ENCODE results near the gene WDR93. TPM values are rescaled to one million over a fixed set of nuclear protein-coding genes. Genes with fewer than 3 reads are reported as not detected.

The WDR93 gene
- total RNA-seq, 2 experiments from 2014 or later, result not detected

DNA sequence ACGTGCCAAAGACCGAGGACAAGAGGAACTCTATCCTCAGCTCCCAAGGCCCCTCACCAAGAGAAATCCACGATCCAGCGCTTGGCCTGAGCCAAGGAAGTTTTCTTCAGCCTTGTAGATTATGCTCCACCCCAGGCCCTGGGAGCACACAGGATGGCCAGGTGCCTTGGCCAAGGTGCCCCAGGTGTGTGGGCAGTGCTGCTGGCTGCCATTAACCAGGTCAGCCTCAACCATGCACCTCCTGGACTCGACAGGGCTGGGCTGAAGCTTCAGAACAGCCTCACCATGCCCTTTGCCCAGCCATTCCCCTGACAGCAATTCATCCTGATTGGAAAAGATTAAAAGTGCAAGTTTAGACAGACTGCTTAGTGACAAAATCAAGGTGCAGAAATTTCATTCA is 71.3 kb downstream of the WDR93 start:
- peaks cover 5% of the 10 kb centered on the region for H3K27me3 Mint-ChIP-seq
- CTCF ChIA-PET, result interaction anchor here (0.8 to 5.1 kb wide), 17 partner anchors 9 to 325 kb away, joined by 3 to 70 read pairs (median 9); partner anchors contain the start of gene MESP1
- H3K4me3 Mint-ChIP-seq, result no peak overlapping the region
- H3K27ac Mint-ChIP-seq, result no peak overlapping the region
- no peaks in the 10 kb centered on the region for H3K9me3 Mint-ChIP-seq
- intact Hi-C loops (cut with micrococcal nuclease), result loop anchor here (5.0 kb wide), 1 partner anchor 110 kb away; no protein-coding TSS in a partner anchor
- no peaks in the 10 kb centered on the region for H3K4me1 Mint-ChIP-seq (ENCODE audit: low read depth)
- ATAC-seq (no peak), DNase-seq (no peak)
- TF ChIP-seq, protein P1, sequence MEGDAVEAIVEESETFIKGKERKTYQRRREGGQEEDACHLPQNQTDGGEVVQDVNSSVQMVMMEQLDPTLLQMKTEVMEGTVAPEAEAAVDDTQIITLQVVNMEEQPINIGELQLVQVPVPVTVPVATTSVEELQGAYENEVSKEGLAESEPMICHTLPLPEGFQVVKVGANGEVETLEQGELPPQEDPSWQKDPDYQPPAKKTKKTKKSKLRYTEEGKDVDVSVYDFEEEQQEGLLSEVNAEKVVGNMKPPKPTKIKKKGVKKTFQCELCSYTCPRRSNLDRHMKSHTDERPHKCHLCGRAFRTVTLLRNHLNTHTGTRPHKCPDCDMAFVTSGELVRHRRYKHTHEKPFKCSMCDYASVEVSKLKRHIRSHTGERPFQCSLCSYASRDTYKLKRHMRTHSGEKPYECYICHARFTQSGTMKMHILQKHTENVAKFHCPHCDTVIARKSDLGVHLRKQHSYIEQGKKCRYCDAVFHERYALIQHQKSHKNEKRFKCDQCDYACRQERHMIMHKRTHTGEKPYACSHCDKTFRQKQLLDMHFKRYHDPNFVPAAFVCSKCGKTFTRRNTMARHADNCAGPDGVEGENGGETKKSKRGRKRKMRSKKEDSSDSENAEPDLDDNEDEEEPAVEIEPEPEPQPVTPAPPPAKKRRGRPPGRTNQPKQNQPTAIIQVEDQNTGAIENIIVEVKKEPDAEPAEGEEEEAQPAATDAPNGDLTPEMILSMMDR (IDR thresholded peaks at IDR 0.05), result no peak
- H3K36me3 Mint-ChIP-seq (ENCODE audit: low read depth), result no peaks in the 10 kb centered on the region
- POLR2A ChIA-PET, result interaction anchor here (0.9 kb wide), 1 partner anchor 113 kb away, joined by 3 read pairs; no protein-coding TSS in a partner anchor

DNA sequence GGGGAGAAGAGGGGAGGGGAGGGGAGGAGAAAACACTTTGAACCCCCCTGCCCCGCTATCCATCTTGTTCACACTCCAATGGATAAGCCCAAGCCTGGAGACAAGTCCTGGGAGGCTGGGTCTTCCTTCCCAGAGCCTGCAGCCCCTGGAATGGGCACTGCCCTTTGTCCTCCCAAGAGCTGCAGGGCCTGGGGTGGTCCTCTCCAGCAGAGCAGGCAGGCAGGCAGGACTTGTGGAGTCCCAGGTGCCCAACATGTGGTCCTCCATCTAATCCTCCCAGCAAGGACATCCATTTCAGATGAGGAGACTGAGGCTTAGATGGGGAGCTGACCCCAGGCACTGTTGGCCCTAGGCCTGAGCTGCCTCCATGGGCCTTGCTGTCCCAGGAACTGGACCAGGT is 75.1 kb downstream of the WDR93 start:
- Mint-ChIP-seq H3K27ac (no peak overlapping the region), H3K36me3 (ENCODE audit: low read depth) (no peaks in the 10 kb centered on the region), H3K9me3 (no peaks in the 10 kb centered on the region), H3K4me3 (no peak overlapping the region), H3K27me3 (no peaks in the 10 kb centered on the region), H3K4me1 (ENCODE audit: low read depth) (no peaks in the 10 kb centered on the region)
- POLR2A ChIA-PET, result no interaction called here
- no peak for ATAC-seq
- intact Hi-C loops (cut with micrococcal nuclease), result no loop called here
- no peak for DNase-seq
- CTCF ChIA-PET, result no interaction called here
- TF ChIP-seq, protein P1 (IDR thresholded peaks at IDR 0.05), result no peak

DNA sequence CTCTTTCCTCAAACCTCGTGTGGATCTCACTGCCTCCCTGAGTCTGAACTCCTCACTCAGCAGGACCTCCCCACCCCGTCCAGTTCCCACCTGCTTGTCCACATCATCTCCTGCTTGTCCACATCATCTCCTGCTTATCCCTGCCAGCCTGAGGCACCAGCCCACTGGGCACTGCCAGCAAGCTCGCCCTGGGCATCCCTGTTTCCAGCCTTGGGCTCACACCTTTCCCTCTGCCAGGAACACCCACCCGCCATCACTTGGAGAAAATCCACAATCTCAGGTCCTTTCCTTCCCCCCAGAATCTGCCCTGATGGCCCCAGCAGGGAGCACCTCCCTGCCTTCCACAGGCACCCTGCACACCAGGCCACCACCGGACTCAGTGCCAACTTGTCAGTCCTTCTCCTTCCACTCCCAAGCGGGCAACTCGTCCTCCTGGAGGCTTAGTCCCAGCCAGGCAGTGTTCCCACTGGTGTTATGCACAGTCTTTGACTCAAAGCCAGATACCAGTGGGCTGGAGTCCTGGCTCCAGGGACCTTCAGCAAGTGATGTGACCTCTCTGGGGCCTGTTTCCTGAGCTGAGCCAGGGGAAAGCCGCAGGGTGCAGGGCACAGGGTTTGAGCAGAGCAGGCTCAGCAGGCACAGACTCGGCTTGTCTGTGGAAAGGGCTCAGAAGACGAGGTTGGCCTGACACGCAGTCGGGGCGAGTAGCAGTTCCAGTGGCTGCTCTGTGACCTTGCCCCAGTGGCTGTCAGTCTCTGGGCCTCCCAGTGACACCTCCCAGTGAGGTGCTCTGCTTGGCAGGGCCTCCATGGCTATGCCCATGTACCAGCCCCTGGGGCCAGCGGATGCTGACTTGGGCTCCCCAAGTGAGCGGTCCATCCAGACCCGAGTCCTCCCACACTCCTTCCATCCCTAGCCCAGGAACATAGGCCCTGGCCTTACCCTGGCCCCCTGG is 76.0 kb downstream of the WDR93 start:
- TF ChIP-seq, protein P1 (IDR thresholded peaks at IDR 0.05), result no peak
- H3K4me3 Mint-ChIP-seq, result no peak overlapping the region
- POLR2A ChIA-PET, result no interaction called here
- no peaks in the 10 kb centered on the region for H3K36me3 Mint-ChIP-seq (ENCODE audit: low read depth)
- no peaks in the 10 kb centered on the region for H3K9me3 Mint-ChIP-seq
- CTCF ChIA-PET, result no interaction called here
- H3K4me1 Mint-ChIP-seq (ENCODE audit: low read depth), result no peaks in the 10 kb centered on the region
- no peak for ATAC-seq
- no peak for DNase-seq
- no peak overlapping the region for H3K27ac Mint-ChIP-seq
- H3K27me3 Mint-ChIP-seq, result no peaks in the 10 kb centered on the region
- intact Hi-C loops (cut with micrococcal nuclease), result no loop called here

DNA sequence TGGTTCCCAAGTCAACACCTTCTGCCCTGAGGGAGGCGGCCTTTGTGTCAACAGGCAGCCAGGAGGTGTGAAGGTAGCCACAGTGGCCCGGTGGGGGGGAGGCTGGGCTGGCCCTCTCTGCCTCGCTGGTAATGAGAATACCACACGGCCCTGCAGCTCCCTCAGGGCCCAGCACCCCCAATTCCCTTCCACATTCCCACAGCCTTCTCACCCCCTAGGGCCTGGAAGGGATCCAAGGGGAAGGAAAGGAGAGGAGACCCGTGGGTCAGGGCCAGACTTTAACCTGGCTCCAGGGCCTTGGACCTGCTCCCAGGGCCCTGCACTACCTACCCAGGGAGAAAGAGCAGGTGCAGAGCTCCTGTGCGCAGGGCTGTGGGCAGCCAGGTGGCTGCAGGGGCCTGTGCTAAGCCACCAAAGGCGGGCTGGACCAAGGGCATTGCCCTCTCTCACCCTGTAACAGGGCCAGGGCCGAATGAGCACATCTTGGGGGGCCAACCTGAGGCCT is 76.9 kb downstream of the WDR93 start:
- Mint-ChIP-seq H3K36me3 (ENCODE audit: low read depth) (no peaks in the 10 kb centered on the region), H3K9me3 (no peaks in the 10 kb centered on the region), H3K27ac (no peak overlapping the region), H3K27me3 (no peaks in the 10 kb centered on the region), H3K4me3 (no peak overlapping the region), H3K4me1 (ENCODE audit: low read depth) (no peaks in the 10 kb centered on the region)
- TF ChIP-seq, protein P1 (IDR thresholded peaks at IDR 0.05), result no peak
- POLR2A ChIA-PET, result no interaction called here
- CTCF ChIA-PET, result no interaction called here
- no peak for DNase-seq
- intact Hi-C loops (cut with micrococcal nuclease), result no loop called here
- no peak for ATAC-seq

DNA sequence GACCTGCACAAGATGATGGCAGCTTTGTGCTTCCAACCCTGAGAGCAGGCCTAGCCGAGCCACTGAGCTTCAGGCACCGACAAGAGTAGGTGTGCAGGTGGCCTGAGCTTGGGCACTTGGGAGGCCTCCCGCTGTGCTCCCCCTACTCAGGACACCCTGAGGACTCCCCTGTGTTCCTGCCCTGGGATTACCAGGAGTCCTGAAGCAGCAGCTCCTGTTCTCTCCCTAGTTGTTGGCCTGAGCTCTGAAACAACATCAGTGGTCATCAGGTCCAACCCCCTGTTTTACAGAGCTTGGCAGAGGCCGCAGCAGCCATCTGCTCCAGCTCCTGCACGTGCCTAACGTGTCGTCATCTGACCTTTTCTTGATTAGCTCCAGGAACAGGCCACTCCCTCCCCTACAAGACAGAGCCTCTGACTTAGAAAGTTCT is 77.5 kb downstream of the WDR93 start:
- no peak overlapping the region for H3K4me3 Mint-ChIP-seq
- DNase-seq (no peak), ATAC-seq (no peak)
- TF ChIP-seq, protein P1 (IDR thresholded peaks at IDR 0.05), result no peak
- H3K27ac Mint-ChIP-seq, result no peak overlapping the region
- CTCF ChIA-PET, result no interaction called here
- POLR2A ChIA-PET, result no interaction called here
- H3K9me3 Mint-ChIP-seq, result no peaks in the 10 kb centered on the region
- H3K4me1 Mint-ChIP-seq (ENCODE audit: low read depth), result no peaks in the 10 kb centered on the region
- no peaks in the 10 kb centered on the region for H3K27me3 Mint-ChIP-seq
- H3K36me3 Mint-ChIP-seq (ENCODE audit: low read depth), result no peaks in the 10 kb centered on the region
- intact Hi-C loops (cut with micrococcal nuclease), result no loop called here

Data from activated CD8-positive, alpha-beta T cell treated with anti-CD3 and anti-CD28 coated beads for 36 hours (primary cell).